Gastrocnemius medialis (tissue), 4 donors: ENCODE measurements around the gene TESK1. TPM values are rescaled to one million over a fixed set of nuclear protein-coding genes. Genes with fewer than 3 reads are reported as not detected.
"Not testable (repeated sequence)": the region's sequence is repeated elsewhere in the genome, so short reads cannot be mapped to it uniquely, and the experiment has no call there.

Experiments used
- ATAC-seq, 2 donors: fragments of 150-250 bp; one replicate each; pipeline ENCODE4 v1.9.1; 2016
- DNase-seq, 2 donors: peaks; one replicate each; pipeline ENCODE4 v3.0.0-alpha.2; 2019
- H3K27ac ChIP-seq, 4 donors: fragments of 200-600 bp; sonication (generic); 1 replicate in 1 of 4; 2 replicates in 3 of 4; pipeline ENCODE4 v1.5.1; 2016 to 2018; ENCODE audit warnings: mild to moderate bottlenecking in 2 of 4, moderate library complexity in 1 of 4
- H3K27me3 ChIP-seq, 3 donors: fragments of 200-600 bp; sonication (generic) in 2 of 3; 1 replicate in 1 of 3; 2 replicates in 2 of 3; pipeline versions ENCODE4 v1.5.1 to v1.6.0; 2016 to 2019; ENCODE audit warnings: mild to moderate bottlenecking in 1 of 3, moderate library complexity in 1 of 3
- H3K36me3 ChIP-seq, 2 donors: fragments of 200-600 bp; sonication (generic) in 1 of 2; one replicate each; pipeline ENCODE4 v1.5.1; 2017 to 2018
- H3K4me1 ChIP-seq, 2 donors: fragments of 200-600 bp; sonication (generic) in 1 of 2; one replicate each; pipeline ENCODE4 v1.5.1; 2016 to 2017; ENCODE audit warnings: mild to moderate bottlenecking in 2 of 2
- H3K4me3 ChIP-seq, 4 donors: fragments of 200-600 bp; sonication (generic) in 3 of 4; 1 replicate in 1 of 4; 2 replicates in 3 of 4; pipeline ENCODE4 v1.5.1; 2016 to 2019; ENCODE audit warnings: mild to moderate bottlenecking in 2 of 4
- H3K9me3 ChIP-seq, 3 donors: fragments of 200-600 bp; sonication (generic) in 2 of 3; 1 replicate in 1 of 3; 2 replicates in 2 of 3; pipeline ENCODE4 v1.5.1; 2016 to 2019
- POLR2A ChIP-seq, 2 donors: fragments of 450-650 bp; IDR thresholded peaks; one replicate each; pipeline ENCODE4 v1.6.1; 2017; ENCODE audit warnings: antibody characterized with exemption in 2 of 2, mild to moderate bottlenecking in 2 of 2, moderate library complexity in 2 of 2
- in situ Hi-C, 4 donors: fragments of 200-750 bp; cut with MboI; loops; one replicate each; pipeline versions ENCODE4 v1.15.0 to v1.8.0; 2017; ENCODE audit warnings: low sequenced_read_pairs in 4 of 4
- intact Hi-C: fragments of 100-400 bp; cut with DNase I; formaldehyde crosslinking; loops from one replicate; pipeline ENCODE4 v1.15.1; 2023; ENCODE audit warnings: low total_unique reads
- total RNA-seq, 4 donors: library from RNA; depleted of rRNA; stranded (reverse); fragments of >200 nt; gene quantifications; one replicate each; pipeline versions ENCODE4 v1.1.0 to v1.2.3, GENCODE V29; 2016
- TF ChIP-seq, protein P1 (sequence below), 5 experiments: fragments of 450-650 bp in 3 of 5; fragments of 200-600 bp in 2 of 5; sonication (generic) in 2 of 5; IDR thresholded peaks in 4 of 5; conservative IDR thresholded peaks in 1 of 5; 1 replicate in 4 of 5; 2 replicates in 1 of 5; pipeline ENCODE4 v1.5.1; 2016 to 2019; ENCODE audit warnings: antibody characterized with exemption in 5 of 5, mild to moderate bottlenecking in 3 of 5, moderate library complexity in 3 of 5

The TESK1 gene
- total RNA-seq, 4 donors from 2014 or later = 48.1 to 108 (median 65.4) TPM

DNA sequence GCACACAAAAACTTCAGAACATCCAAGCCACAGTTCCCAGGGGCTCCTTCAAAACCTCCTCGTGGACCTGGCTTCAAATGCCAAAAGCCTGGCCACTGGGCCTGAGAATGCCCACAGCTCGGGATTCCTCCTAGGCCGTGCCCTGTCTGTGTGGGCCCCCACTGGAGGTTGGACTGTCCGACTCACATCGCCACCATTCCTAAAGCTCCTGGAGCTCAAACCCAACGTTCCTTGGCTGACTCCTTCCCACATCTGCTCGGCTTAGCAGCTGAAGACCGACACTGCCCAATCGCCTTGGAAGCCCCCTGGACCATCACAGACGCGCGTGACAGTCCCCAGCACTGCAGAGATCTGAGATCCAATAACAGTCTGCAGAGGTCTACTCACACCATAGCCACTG is 38.0 kb downstream of the TESK1 start:
- DNase-seq (no peak), ATAC-seq (no peak)
- no peak for TF ChIP-seq POLR2A (IDR thresholded peaks at IDR 0.05)
- TF ChIP-seq, protein P1, sequence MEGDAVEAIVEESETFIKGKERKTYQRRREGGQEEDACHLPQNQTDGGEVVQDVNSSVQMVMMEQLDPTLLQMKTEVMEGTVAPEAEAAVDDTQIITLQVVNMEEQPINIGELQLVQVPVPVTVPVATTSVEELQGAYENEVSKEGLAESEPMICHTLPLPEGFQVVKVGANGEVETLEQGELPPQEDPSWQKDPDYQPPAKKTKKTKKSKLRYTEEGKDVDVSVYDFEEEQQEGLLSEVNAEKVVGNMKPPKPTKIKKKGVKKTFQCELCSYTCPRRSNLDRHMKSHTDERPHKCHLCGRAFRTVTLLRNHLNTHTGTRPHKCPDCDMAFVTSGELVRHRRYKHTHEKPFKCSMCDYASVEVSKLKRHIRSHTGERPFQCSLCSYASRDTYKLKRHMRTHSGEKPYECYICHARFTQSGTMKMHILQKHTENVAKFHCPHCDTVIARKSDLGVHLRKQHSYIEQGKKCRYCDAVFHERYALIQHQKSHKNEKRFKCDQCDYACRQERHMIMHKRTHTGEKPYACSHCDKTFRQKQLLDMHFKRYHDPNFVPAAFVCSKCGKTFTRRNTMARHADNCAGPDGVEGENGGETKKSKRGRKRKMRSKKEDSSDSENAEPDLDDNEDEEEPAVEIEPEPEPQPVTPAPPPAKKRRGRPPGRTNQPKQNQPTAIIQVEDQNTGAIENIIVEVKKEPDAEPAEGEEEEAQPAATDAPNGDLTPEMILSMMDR (IDR thresholded peaks at IDR 0.05 in 4 of 5, conservative IDR thresholded peaks at IDR 0.05 in 1 of 5) = no peak
- no peak overlapping the region for H3K4me3 ChIP-seq
- in situ Hi-C loops = loop anchor here in 1 of 4 donors (10.0 kb wide), 1 partner anchor 52 kb away; no protein-coding TSS in a partner anchor
- H3K27me3 ChIP-seq = no peaks in the 10 kb centered on the region
- H3K4me1 ChIP-seq = peaks cover 11% of the 10 kb centered on the region in 2 donors
- H3K36me3 ChIP-seq = no peaks in the 10 kb centered on the region
- H3K27ac ChIP-seq = no peak overlapping the region
- intact Hi-C loops = no loop called here
- no peaks in the 10 kb centered on the region for H3K9me3 ChIP-seq

DNA sequence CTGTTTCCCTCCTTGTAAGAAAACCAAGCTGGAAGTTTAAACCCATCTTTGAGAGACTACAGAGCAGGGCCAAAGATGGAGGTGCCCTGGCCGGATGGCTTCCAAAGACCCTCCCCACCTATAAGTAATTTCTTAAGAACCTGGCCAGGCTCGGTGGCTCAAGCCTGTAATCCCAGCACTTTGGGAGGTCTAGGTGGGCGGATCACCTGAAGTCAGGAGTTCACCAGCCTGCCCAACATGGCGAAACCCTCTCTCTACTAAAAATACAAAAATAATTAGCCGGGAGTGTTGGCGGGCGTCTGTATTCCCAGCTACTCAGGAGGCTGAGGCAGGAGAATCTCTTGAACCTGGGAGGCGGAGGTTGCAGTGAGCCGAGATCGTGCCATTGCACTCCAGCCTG is 40.7 kb downstream of the TESK1 start:
- DNase-seq, H3K9me3 ChIP-seq, ATAC-seq, H3K27me3 ChIP-seq, H3K36me3 ChIP-seq: not testable (repeated sequence)
- Histone ChIP-seq H3K4me1 (peaks cover 11% of the 10 kb centered on the region in 2 donors), H3K27ac (peak overlapping the region; percentile 83 to 91 (median 88)), H3K4me3 (peak overlapping the region; percentile 66 to 75 (median 70))
- intact Hi-C loops (loop anchor here (1.0 to 5.0 kb wide), 6 partner anchors 12 to 237 kb away; partner anchors contain the start of genes CREB3, GBA2, RGP1 and TLN1), in situ Hi-C loops (loop anchor here in 1 of 4 donors (10.0 kb wide), 1 partner anchor 49 kb away; no protein-coding TSS in a partner anchor)

DNA sequence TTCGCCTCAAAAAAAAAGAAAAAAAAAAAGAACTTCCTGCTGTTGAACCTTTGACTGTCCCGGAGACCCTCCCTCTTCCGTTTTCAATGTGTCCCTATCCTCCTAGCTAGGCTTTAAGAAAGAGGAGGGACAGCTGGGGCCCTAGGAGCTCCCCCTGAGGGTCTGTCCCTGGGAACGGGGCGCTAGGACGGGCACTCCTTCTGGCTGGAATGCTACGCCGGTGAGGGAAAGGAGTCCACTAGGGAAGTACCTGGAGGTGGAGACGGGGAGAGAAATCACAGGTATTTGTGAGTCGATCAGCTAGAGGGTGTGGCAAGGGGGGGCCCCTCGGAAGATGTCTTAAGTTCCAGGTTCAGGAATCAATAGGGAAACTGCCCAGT is 41.1 kb downstream of the TESK1 start:
- Histone ChIP-seq H3K4me3 (peak overlapping the region; percentile 66 to 75 (median 70)), H3K27me3 (no peaks in the 10 kb centered on the region), H3K36me3 (no peaks in the 10 kb centered on the region), H3K4me1 (peaks cover 11% of the 10 kb centered on the region in 2 donors), H3K9me3 (no peaks in the 10 kb centered on the region), H3K27ac (peak overlapping the region; percentile 83 to 91 (median 88))
- intact Hi-C loops = loop anchor here (1.0 to 5.0 kb wide), 6 partner anchors 11 to 236 kb away; partner anchors contain the start of genes CREB3, GBA2, RGP1 and TLN1
- no peak for TF ChIP-seq POLR2A (IDR thresholded peaks at IDR 0.05)
- TF ChIP-seq, protein P1 (IDR thresholded peaks at IDR 0.05 in 4 of 5, conservative IDR thresholded peaks at IDR 0.05 in 1 of 5) = no peak
- DNase-seq = no peak
- in situ Hi-C loops = loop anchor here in 1 of 4 donors (10.0 kb wide), 1 partner anchor 49 kb away; no protein-coding TSS in a partner anchor
- ATAC-seq = peak; percentile 40 to 46

DNA sequence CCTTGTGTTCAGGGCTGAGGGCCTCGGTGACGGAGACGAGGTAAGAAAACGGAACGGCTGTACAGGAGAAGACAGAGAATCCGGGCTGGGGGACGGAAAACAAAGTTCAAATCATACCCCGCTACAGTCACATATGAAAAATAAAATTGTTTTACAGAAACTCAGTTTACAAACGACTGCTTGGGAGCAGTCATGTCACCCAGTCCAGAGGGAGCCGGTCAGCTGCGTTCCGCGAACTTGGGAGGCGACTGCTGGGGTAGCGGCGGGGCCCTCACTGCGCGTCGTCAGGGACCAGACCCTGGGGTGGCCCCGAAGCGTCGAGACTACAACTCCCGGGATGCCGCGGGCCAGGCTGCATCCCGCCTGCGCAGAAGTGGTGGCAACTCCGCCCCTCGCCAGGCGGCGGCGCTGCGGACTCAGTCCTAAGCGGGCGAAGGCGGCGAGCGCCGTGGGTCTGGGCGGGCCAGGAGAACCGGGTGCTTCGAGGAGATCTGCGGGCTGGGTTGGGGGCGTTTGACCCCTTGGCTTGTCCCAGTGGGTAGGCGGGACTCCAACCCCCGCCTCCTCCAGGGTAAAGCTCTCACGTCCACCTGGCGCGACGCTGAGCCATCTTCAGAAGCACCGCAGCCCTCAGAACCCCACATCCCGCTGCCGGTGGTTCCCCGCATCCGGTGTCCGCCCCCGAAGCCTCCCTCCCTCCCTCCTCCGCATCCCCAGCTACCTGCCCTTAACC is 41.6 kb downstream of the TESK1 start:
- peak; percentile 84 to 88 for DNase-seq
- Histone ChIP-seq H3K9me3 (no peaks in the 10 kb centered on the region), H3K36me3 (no peaks in the 10 kb centered on the region), H3K4me1 (peaks cover 11% of the 10 kb centered on the region in 2 donors), H3K27ac (peak overlapping the region; percentile 83 to 91 (median 88)), H3K4me3 (peak overlapping the region; percentile 66 to 75 (median 70)), H3K27me3 (no peaks in the 10 kb centered on the region)
- peak; percentile 90 to 94 for ATAC-seq
- intact Hi-C loops (loop anchor here (1.0 to 5.0 kb wide), 6 partner anchors 11 to 236 kb away; partner anchors contain the start of genes CREB3, GBA2, RGP1 and TLN1), in situ Hi-C loops (loop anchor here in 1 of 4 donors (10.0 kb wide), 1 partner anchor 48 kb away; no protein-coding TSS in a partner anchor)
- TF ChIP-seq, protein P1 (IDR thresholded peaks at IDR 0.05 in 4 of 5, conservative IDR thresholded peaks at IDR 0.05 in 1 of 5) = peak; percentile 96 to 99 (median 98)
- peak; percentile 74 to 81 for TF ChIP-seq POLR2A (IDR thresholded peaks at IDR 0.05)
